ENCODE measurements around the gene TRPC4. TPM values are rescaled to one million over a fixed set of nuclear protein-coding genes. Genes with fewer than 3 reads are reported as not detected.

Gene TRPC4
- polyA plus RNA-seq, 6 donors from 2014 or later: not detected

DNA sequence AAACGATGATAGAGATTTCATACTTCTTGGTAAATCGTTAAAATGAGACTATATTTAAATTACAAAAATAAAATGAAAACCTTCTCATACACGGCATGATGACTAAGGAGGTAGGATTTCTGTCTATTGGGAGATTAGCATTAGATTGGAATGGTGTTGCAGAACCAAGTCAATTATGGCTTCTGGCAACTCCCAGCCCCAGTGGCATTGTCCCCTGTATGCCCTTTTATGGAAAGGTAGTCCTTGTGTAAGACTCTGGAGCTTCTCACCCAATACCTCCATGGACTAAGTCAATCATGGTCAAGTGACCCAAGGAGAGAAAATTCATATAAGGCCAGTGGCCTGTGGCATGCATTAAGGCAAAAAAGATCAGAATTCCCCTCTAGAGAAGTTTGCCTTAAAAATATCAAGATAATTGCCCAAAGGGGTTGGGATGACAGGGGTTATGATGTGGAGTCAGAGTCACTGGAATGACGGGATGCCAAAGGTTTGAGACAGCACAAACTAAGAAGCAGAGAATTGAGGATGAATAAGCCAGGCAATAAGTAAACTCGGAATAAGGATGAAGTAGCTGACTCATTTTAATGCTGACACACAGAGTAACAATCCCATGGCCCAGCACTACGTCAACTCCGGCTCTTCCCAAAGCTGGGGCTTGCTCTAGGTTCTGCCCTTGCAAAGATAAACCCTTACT is 213.2 kb downstream of the TRPC4 start:
- Mint-ChIP-seq H3K27ac (no peak overlapping the region), H3K9me3 (no peaks in the 10 kb centered on the region), H3K36me3 (no peaks in the 10 kb centered on the region), H3K27me3 (no peaks in the 10 kb centered on the region), H3K4me3 (no peak overlapping the region), H3K4me1 (no peaks in the 10 kb centered on the region)
- DNase-seq (no peak), ATAC-seq (ENCODE audit: low read depth in 2 of 2) (no peak)

- H3K36me3 Mint-ChIP-seq: no peaks in the 10 kb centered on the region
- no peaks in the 10 kb centered on the region for H3K4me1 Mint-ChIP-seq
- ATAC-seq (ENCODE audit: low read depth in 2 of 2): no peak
- no peaks in the 10 kb centered on the region for H3K27me3 Mint-ChIP-seq
- H3K27ac Mint-ChIP-seq: no peak overlapping the region
- H3K4me3 Mint-ChIP-seq: no peak overlapping the region
- no peak for DNase-seq
- peaks cover 0 to 3% (median 0%) of the 10 kb centered on the region in 7 donors for H3K9me3 Mint-ChIP-seq
Observed at GRCh38 chr13:37652596-37652995, 217.0 kb downstream of the TRPC4 start.

GRCh38 chr13:37651891-37652290 is 217.7 kb downstream of the TRPC4 start:
- no peak overlapping the region for H3K4me3 Mint-ChIP-seq
- DNase-seq (no peak), ATAC-seq (ENCODE audit: low read depth in 2 of 2) (no peak)
- H3K9me3 Mint-ChIP-seq: peaks cover 0 to 3% (median 0%) of the 10 kb centered on the region in 7 donors
- H3K4me1 Mint-ChIP-seq: no peaks in the 10 kb centered on the region
- H3K36me3 Mint-ChIP-seq: no peaks in the 10 kb centered on the region
- no peak overlapping the region for H3K27ac Mint-ChIP-seq
- no peaks in the 10 kb centered on the region for H3K27me3 Mint-ChIP-seq

DNA sequence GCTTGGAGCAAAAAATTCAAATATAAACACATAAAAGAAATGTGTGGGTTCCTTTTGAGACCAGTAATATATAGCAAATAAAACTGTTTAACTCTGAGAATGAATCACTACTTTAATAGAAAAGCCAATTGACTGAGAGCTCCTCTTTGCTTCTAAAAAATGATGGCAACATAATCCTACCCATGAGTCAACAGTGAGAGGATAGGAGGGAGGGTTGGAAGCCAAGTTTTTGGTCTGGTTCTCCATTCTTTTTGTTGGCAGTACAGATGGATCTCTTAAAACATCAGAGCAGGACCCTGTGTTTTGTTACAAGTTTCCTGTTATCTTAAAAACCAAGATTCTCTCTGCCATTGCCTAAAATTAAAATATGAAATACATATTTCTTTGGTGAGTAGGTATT is 221.0 kb downstream of the TRPC4 start:
- DNase-seq: no peak
- ATAC-seq (ENCODE audit: low read depth in 2 of 2): no peak
- Mint-ChIP-seq H3K9me3 (peaks cover 0 to 3% (median 2%) of the 10 kb centered on the region in 7 donors), H3K4me3 (no peak overlapping the region), H3K4me1 (no peaks in the 10 kb centered on the region), H3K27ac (no peak overlapping the region), H3K27me3 (no peaks in the 10 kb centered on the region), H3K36me3 (no peaks in the 10 kb centered on the region)

GRCh38 chr13:37647031-37647650 is 222.4 kb downstream of the TRPC4 start:
- H3K4me1 Mint-ChIP-seq: no peaks in the 10 kb centered on the region
- H3K36me3 Mint-ChIP-seq: no peaks in the 10 kb centered on the region
- ATAC-seq (ENCODE audit: low read depth in 2 of 2): no peak
- peaks cover 0 to 5% (median 2%) of the 10 kb centered on the region in 7 donors for H3K9me3 Mint-ChIP-seq
- no peak for DNase-seq
- no peaks in the 10 kb centered on the region for H3K27me3 Mint-ChIP-seq
- no peak overlapping the region for H3K4me3 Mint-ChIP-seq
- peak overlapping the region in 1 of 6 donors; percentile 17 for H3K27ac Mint-ChIP-seq

DNA sequence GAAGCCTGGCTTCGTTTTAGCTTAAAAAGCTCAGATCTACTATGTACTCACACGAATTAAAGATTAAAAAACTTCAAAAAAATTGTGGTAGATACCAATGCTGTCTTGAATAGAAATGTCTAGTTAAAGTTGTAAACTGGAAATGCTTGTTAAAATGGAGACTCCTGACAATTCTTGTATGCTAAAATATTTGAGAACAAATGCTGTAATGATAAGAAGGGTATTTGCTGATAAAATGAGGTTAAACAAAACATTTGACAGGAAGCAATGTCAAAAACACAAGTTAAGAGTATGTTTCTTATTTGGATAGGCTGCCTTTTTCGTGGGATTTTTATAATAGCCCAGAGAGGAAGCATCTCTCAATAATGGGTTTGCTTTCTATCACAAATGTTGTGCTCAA is 223.0 kb downstream of the TRPC4 start:
- ATAC-seq (ENCODE audit: low read depth in 2 of 2) (no peak), DNase-seq (no peak)
- Mint-ChIP-seq H3K9me3 (peaks cover 0 to 5% (median 2%) of the 10 kb centered on the region in 7 donors), H3K27me3 (no peaks in the 10 kb centered on the region), H3K4me1 (no peaks in the 10 kb centered on the region), H3K36me3 (no peaks in the 10 kb centered on the region), H3K27ac (no peak overlapping the region), H3K4me3 (no peak overlapping the region)

DNA sequence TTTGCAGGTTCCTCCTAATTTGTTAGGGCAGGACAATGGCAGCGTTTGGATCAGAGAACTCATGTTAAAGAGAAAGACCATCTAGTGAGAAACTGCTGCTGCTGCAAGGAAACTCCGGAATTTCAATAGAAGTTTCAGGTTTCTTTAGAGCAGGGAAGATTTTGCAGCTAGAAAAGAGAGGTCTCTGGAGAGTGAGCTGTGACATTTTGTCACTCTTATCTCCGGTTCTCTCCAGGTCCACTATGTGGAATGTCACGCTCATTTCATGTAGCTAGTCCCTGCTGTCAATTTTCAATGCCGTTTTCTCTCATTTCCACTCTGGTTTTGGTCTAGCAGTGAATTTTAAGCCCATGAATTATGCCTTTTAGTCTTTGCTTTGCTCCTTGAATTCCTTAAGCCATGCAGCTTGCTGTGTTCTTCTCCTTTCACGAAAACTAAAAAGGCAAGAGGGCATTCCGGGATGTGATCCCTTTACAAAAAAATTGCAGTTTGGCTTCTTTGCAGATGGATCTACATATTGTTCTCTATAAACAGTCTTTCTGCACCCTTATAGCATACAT is 224.3 kb downstream of the TRPC4 start:
- Mint-ChIP-seq H3K4me3 (no peak overlapping the region), H3K4me1 (no peaks in the 10 kb centered on the region), H3K27ac (no peak overlapping the region), H3K9me3 (peaks cover 0 to 5% (median 2%) of the 10 kb centered on the region in 7 donors), H3K27me3 (no peaks in the 10 kb centered on the region), H3K36me3 (no peaks in the 10 kb centered on the region)
- no peak for DNase-seq
- ATAC-seq (ENCODE audit: low read depth in 2 of 2): no peak

DNA sequence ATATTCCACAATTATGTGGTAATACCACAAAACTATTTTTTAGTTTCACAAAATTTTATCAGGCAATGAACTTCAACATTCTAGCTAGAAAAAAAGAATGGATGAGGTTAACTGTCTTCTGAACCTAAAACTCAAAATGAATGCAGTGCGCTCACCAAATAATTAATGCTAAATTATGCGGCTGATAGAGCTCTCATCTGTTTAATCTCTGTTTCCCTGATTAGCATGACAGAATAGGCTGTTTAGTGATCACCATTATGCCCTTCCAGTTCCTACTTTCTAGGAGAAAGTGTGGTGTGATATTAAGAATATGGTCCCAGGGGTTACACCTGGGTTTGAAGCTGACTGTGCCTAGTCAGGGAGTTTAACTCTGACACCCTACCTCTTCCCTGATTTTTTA is 228.2 kb downstream of the TRPC4 start:
- Mint-ChIP-seq H3K4me1 (no peaks in the 10 kb centered on the region), H3K4me3 (no peak overlapping the region), H3K9me3 (peaks cover 0 to 5% (median 0%) of the 10 kb centered on the region in 7 donors), H3K27ac (no peak overlapping the region), H3K27me3 (no peaks in the 10 kb centered on the region), H3K36me3 (no peaks in the 10 kb centered on the region)
- DNase-seq (no peak), ATAC-seq (ENCODE audit: low read depth in 2 of 2) (no peak)

GRCh38 chr13:37640499-37640898 is 229.1 kb downstream of the TRPC4 start:
- Mint-ChIP-seq H3K9me3 (peaks cover 0 to 5% (median 0%) of the 10 kb centered on the region in 7 donors), H3K27me3 (no peaks in the 10 kb centered on the region), H3K27ac (no peak overlapping the region), H3K36me3 (no peaks in the 10 kb centered on the region), H3K4me3 (no peak overlapping the region), H3K4me1 (no peaks in the 10 kb centered on the region)
- no peak for ATAC-seq (ENCODE audit: low read depth in 2 of 2)
- DNase-seq: no peak

- Mint-ChIP-seq H3K27ac (no peak overlapping the region), H3K27me3 (no peaks in the 10 kb centered on the region), H3K9me3 (no peaks in the 10 kb centered on the region), H3K4me1 (no peaks in the 10 kb centered on the region), H3K4me3 (no peak overlapping the region), H3K36me3 (no peaks in the 10 kb centered on the region)
- no peak for ATAC-seq (ENCODE audit: low read depth in 2 of 2)
- no peak for DNase-seq
Observed at GRCh38 chr13:37636701-37637100, 232.9 kb downstream of the TRPC4 start.

DNA sequence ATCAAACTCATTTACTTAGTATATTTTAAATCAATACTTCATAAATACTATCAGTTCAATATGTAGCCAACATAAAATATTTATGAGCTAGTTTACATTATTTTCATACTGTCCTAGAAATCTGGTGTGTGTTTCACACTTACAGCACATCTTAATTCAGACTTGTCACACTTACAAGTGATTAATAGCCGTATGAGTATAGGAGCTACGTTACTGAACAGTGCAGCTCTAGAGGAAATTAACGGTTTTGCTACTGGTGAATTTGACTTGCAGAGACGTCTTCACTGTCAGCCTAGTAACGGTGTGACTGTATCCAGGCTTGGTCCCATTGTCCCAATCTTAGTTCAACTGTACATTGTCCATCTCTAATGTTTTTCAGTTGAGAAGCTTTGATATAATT is 237.3 kb downstream of the TRPC4 start:
- Mint-ChIP-seq H3K4me1 (no peaks in the 10 kb centered on the region), H3K27ac (no peak overlapping the region), H3K36me3 (no peaks in the 10 kb centered on the region), H3K27me3 (no peaks in the 10 kb centered on the region), H3K9me3 (peaks cover 0 to 2% (median 0%) of the 10 kb centered on the region in 7 donors), H3K4me3 (no peak overlapping the region)
- DNase-seq (no peak), ATAC-seq (ENCODE audit: low read depth in 2 of 2) (no peak)

DNA sequence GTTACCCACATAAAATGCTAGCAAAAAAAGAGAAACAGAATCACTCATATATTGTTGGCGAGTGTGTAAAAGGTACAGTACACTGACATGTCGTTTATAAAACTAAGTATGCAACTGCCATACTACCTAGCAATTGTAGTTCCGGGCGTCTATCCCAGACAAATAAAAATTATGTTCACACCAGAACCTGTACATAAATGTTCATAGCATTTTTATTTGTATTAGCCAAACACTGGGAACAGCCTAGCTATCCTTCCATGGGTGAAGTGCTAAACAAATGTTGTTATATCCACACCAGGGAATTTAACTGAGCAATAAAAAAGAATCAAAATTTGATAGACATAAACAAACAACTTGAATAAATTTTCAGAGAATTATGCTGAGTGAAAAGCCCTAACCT is 242.1 kb downstream of the TRPC4 start:
- Mint-ChIP-seq H3K9me3 (peaks cover 0 to 2% (median 0%) of the 10 kb centered on the region in 7 donors), H3K4me3 (no peak overlapping the region), H3K4me1 (no peaks in the 10 kb centered on the region), H3K27ac (no peak overlapping the region), H3K27me3 (no peaks in the 10 kb centered on the region), H3K36me3 (no peaks in the 10 kb centered on the region)
- no peak for ATAC-seq (ENCODE audit: low read depth in 2 of 2)
- DNase-seq: no peak

DNA sequence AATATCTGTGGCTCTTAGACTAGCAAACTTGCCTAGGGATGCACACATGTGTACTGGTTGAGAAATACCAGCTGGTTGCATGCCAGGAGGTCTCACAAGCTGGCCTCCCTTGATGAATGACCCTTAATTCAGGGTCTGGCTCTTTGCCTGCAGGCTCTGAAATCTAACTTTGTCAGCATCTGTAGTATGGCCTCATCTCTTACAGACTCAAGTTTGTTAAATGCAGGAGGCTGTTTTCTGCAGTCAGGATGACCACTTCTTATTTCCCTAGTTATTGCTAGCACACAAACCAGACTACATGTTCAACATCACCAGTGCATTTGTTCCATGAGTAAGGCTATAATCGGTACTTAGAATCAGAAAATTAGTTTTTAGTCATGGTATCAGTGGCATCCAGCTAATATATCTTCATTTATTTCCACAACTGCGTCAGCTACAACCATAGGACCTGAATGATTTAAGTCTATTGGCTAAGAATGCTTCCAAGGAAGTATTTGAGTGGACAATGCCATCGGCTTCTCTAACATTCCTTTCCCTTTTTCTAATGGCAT is 247.7 kb downstream of the TRPC4 start:
- ATAC-seq (ENCODE audit: low read depth in 2 of 2): no peak

GRCh38 chr13:37618554-37618953 is 251.0 kb downstream of the TRPC4 start:
- H3K27ac Mint-ChIP-seq: no peak overlapping the region
- DNase-seq (no peak), ATAC-seq (ENCODE audit: low read depth in 2 of 2) (no peak)
- no peaks in the 10 kb centered on the region for H3K27me3 Mint-ChIP-seq
- H3K4me1 Mint-ChIP-seq: no peaks in the 10 kb centered on the region
- no peaks in the 10 kb centered on the region for H3K9me3 Mint-ChIP-seq
- no peak overlapping the region for H3K4me3 Mint-ChIP-seq
- H3K36me3 Mint-ChIP-seq: no peaks in the 10 kb centered on the region

More for the DNA sequence above, 247.7 kb downstream of the TRPC4 start:
- Mint-ChIP-seq H3K36me3 (no peaks in the 10 kb centered on the region), H3K9me3 (no peaks in the 10 kb centered on the region), H3K27me3 (no peaks in the 10 kb centered on the region), H3K4me3 (no peak overlapping the region), H3K4me1 (no peaks in the 10 kb centered on the region), H3K27ac (no peak overlapping the region)
- DNase-seq: no peak
